OCI-LY7 (cell line): ENCODE results near the gene ADGRF3. TPM values are rescaled to one million over a fixed set of nuclear protein-coding genes. Genes with fewer than 3 reads are reported as not detected.
A peak's percentile ranks its signal among the peaks of the same experiment; 100 is the strongest.

Experiments used
- Bru-seq: library from RNA; stranded (reverse); fragments of 400-500 nt; gene quantifications from one replicate; lab custom pipeline; 2021; lab: Mats Ljungman, UMichigan
- BruChase-seq, 2 experiments: library from RNA; stranded (reverse); fragments of 400-500 nt; gene quantifications; one replicate each; lab custom pipeline; 2021; lab: Mats Ljungman, UMichigan
- BruUV-seq: library from RNA; stranded (reverse); fragments of 400-500 nt; replicated peaks from 2 replicates; lab custom pipeline; 2021; lab: Mats Ljungman, UMichigan
- CTCF ChIA-PET: fragments of 300-600 bp; sonication (Branson Sonifier 250); formaldehyde crosslinking; loops from one replicate; lab custom pipeline; 2022; ENCODE audit warnings: antibody characterized with exemption; ENCODE audit not compliant: unreplicated experiment; lab: Charles Lee
- POLR2A ChIA-PET: fragments of 300-600 bp; sonication (Branson Sonifier 250); formaldehyde crosslinking; loops from one replicate; lab custom pipeline; 2022; ENCODE audit warnings: antibody characterized with exemption; lab: Charles Lee
- DNase-seq: peaks from one replicate; pipeline ENCODE4 v3.0.0-alpha.2; 2015; ENCODE audit warnings: low spot score
- H2AFZ ChIP-seq: fragments of 200-600 bp; sonication (generic), shearing (Covaris generic); 2 replicates; pipeline ENCODE4 v1.6.1; 2014; ENCODE audit warnings: mild to moderate bottlenecking, antibody characterized with exemption, low read length, moderate library complexity
- H3K27ac ChIP-seq: fragments of 200-600 bp; sonication (generic); 2 replicates; pipeline ENCODE4 v1.5.1; 2014; ENCODE audit warnings: mixed run types, low read depth, mild to moderate bottlenecking, moderate library complexity, low read length, inconsistent platforms; ENCODE audit not compliant: poor library complexity, severe bottlenecking
- H3K36me3 ChIP-seq: fragments of 200-600 bp; sonication (generic); 2 replicates; pipeline ENCODE4 v1.6.1; 2014; ENCODE audit warnings: mild to moderate bottlenecking, antibody characterized with exemption, low read length, moderate library complexity, mixed read lengths; ENCODE audit not compliant: insufficient read depth
- H3K4me1 ChIP-seq: fragments of 200-600 bp; sonication (generic); 2 replicates; pipeline ENCODE4 v1.5.1; 2014; ENCODE audit warnings: mild to moderate bottlenecking, low read length; ENCODE audit not compliant: insufficient read depth, poor library complexity, severe bottlenecking
- H3K4me2 ChIP-seq: fragments of 200-600 bp; sonication (generic); 2 replicates; pipeline ENCODE4 v1.6.1; 2014; ENCODE audit warnings: mild to moderate bottlenecking, low read length
- H3K4me3 ChIP-seq: fragments of 200-600 bp; sonication (generic); 2 replicates; pipeline ENCODE4 v1.5.1; 2014; ENCODE audit warnings: mild to moderate bottlenecking, low read depth, low read length; ENCODE audit not compliant: poor library complexity, severe bottlenecking
- H3K79me2 ChIP-seq: fragments of 200-600 bp; sonication (generic); 2 replicates; pipeline ENCODE4 v1.6.1; 2016; ENCODE audit warnings: low read depth, mild to moderate bottlenecking, low read length, moderate library complexity, mixed read lengths; ENCODE audit not compliant: insufficient read depth
- H3K9me2 ChIP-seq: fragments of 200-600 bp; sonication (generic); 2 replicates; pipeline ENCODE4 v1.6.1; 2016; ENCODE audit warnings: mild to moderate bottlenecking, low read length, mixed read lengths; ENCODE audit not compliant: insufficient read depth
- H3K9me3 ChIP-seq: fragments of 200-600 bp; sonication (generic); 2 replicates; pipeline ENCODE4 v1.6.1; 2014; ENCODE audit warnings: mild to moderate bottlenecking, mixed run types, low read length, mixed read lengths
- H4K20me1 ChIP-seq: fragments of 200-600 bp; sonication (generic); 2 replicates; pipeline ENCODE4 v1.6.1; 2014; ENCODE audit warnings: mild to moderate bottlenecking, antibody characterized with exemption, low read length, moderate library complexity, mixed read lengths; ENCODE audit not compliant: insufficient read depth
- CTCF ChIP-seq: fragments of 200-600 bp; sonication (generic); conservative IDR thresholded peaks from 2 replicates; pipeline ENCODE4 v1.5.1; 2014; ENCODE audit warnings: mild to moderate bottlenecking, antibody characterized with exemption, low read length, moderate library complexity, mixed read lengths
- EZH2phosphoT487 ChIP-seq: fragments of 200-600 bp; sonication (generic); IDR thresholded peaks from 2 replicates; pipeline ENCODE4 v1.6.1; 2018; ENCODE audit warnings: low read depth, borderline replicate concordance, mild to moderate bottlenecking, mixed run types, antibody characterized with exemption, low read length, moderate library complexity, mixed read lengths
- intact Hi-C: fragments of 100-400 bp; cut with micrococcal nuclease; formaldehyde crosslinking; loops from one replicate; pipeline ENCODE4 v1.10.0; 2022; ENCODE audit not compliant: unreplicated experiment
- long read RNA-seq: library from polyadenylated mRNA; stranded (forward); transcript quantifications from one replicate; pipeline ENCODE4 v2.0.0, GENCODE V29; 2022
- total RNA-seq, 2 experiments: library from RNA; depleted of rRNA in 1 of 2; stranded (reverse); fragments of >200 nt in 1 of 2; shearing (Covaris generic) in 1 of 2; gene quantifications; 2 replicates each; pipeline ENCODE4 v1.2.3, GENCODE V29; 2014 to 2022

Gene ADGRF3
- 0.90 and 3.8 TPM in 2 replicates for total RNA-seq (2014; rRNA removed; shearing (Covaris generic))
- total RNA-seq (2022) = 3.9 and 4.7 TPM in 2 replicates
- Bru-seq, nascent RNA = percentile 49 among the genes with signal in this experiment
- percentile 56 among the genes with signal in this experiment for BruChase-seq, experiment 1, labeled RNA remaining after a 6-hour chase
- percentile 59 among the genes with signal in this experiment for BruChase-seq, experiment 2, labeled RNA remaining after a 2-hour chase
- long read RNA-seq, partial matches to known transcripts = 1 of 6 reads
- long read RNA-seq, other reads (novel, unspliced or antisense) = 5 of 6 reads

GRCh38 chr2:26346454-26347053 is at the start of gene ADGRF3:
TSS of gene ADGRF3 (minus strand) at chr2:26346789. CDS start at chr2:26346234, 555 bp downstream.
- intact Hi-C loops = loop anchor here (2.0 to 5.0 kb wide), 2 partner anchors 104 to 314 kb away; partner anchors contain the start of gene RAB10
- H3K9me2 ChIP-seq = no peaks in the 10 kb centered on the region
- peak within 1 kb of the TSS; percentile 77 for H3K27ac ChIP-seq
- H3K36me3 ChIP-seq = peaks cover 27% of the 10 kb centered on the region
- no TSS peak for BruUV-seq
- no peaks in the 10 kb centered on the region for H3K9me3 ChIP-seq
- H3K4me3 ChIP-seq = peak within 1 kb of the TSS; percentile 83
- peak within 1 kb of the TSS; percentile 91 for H3K4me2 ChIP-seq
- peaks cover 74% of the 10 kb centered on the region for H3K79me2 ChIP-seq
- peaks cover 28% of the 10 kb centered on the region for H3K4me1 ChIP-seq
- peaks cover 21% of the 10 kb centered on the region for H4K20me1 ChIP-seq
- ChIA-PET POLR2A (interaction anchor here (1.0 to 1.8 kb wide), 4 partner anchors 10 to 313 kb away, joined by 3 to 5 read pairs (median 4); partner anchors contain the start of gene RAB10), CTCF (no interaction called here)
- no peak for TF ChIP-seq CTCF
- no peak for TF ChIP-seq EZH2phosphoT487
- DNase-seq = peak; percentile 81
- peak within 1 kb of the TSS; percentile 71; the same call in 1 of the 2 replicates for H2AFZ ChIP-seq

GRCh38 chr2:26395394-26395793 is 48.8 kb upstream of the ADGRF3 start:
- POLR2A ChIA-PET = no interaction called here
- Histone ChIP-seq H3K79me2 (no peaks in the 10 kb centered on the region), H3K9me2 (no peaks in the 10 kb centered on the region), H3K27ac (no peak overlapping the region), H3K36me3 (peaks cover 34% of the 10 kb centered on the region), H3K4me1 (no peaks in the 10 kb centered on the region), H3K4me3 (no peak overlapping the region), H3K9me3 (no peaks in the 10 kb centered on the region), H4K20me1 (no peaks in the 10 kb centered on the region), H3K4me2 (no peak overlapping the region), H2AFZ (no peak overlapping the region)
- TF ChIP-seq CTCF (no peak), EZH2phosphoT487 (no peak)
- intact Hi-C loops = no loop called here
- CTCF ChIA-PET = no interaction called here
- BruUV-seq = no TSS peak
- DNase-seq = no peak
